GM19397 (cell line): ENCODE results near the gene ARSA.
"Not testable (repeated sequence)": the region's sequence is repeated elsewhere in the genome, so short reads cannot be mapped to it uniquely, and the experiment has no call there.

Experiments used
- ATAC-seq: cut with Tn5 transposase; IDR thresholded peaks from one replicate; pipeline ENCODE4 v1.9.1; 2021; ENCODE audit warnings: mild to moderate bottlenecking, moderate library complexity; ENCODE audit not compliant: unreplicated experiment

Gene ARSA

DNA sequence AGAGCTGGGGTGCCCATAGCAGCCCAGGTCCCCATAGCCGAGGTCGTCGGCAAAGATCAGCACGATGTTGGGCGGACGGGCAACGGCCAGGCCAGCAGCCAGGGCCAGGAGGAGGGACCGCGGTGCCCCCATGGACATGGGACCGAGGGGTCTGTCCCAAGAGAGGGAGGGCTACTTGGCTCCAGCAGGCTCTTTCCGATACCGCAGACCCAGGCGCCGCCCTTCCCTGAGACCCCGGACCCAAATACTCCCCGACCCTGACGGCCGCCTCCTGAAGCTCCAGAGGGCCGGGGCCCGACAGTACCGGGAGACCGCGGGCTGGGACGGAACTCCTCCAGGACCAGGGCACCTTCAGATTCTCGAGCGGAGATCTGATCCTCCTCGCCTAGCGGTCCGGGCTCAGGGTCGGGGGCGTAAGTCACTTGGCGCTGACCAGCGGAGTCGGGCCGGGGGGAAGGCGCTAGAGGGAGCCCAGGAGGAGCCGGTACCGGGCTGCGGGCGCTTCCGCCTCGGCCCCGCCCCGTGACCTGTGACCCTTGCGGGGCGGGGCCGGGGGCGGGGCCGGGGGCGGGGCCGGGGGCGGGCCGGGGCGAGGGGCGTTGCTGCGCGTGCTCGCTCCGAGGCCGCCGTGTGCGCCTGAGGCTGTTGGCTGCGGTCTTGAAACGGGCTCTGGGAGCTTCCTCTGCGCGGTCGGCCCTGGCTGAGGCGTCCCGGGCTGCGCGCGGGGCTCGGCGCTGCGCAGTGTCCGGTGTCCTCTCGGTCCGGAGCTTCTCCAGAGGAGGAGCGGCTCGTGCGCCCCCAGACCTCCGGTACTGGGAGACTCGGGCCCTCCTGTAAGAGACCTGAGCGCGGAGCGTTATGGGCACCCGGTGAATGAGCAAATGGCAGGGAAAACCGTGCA lies at the start of gene ARSA:
ARSA (minus strand) TSS at position 511 of the 901 bp plus-strand sequence; CDS start at position 138, 373 bp downstream.
- ATAC-seq, result peak; percentile 80

DNA sequence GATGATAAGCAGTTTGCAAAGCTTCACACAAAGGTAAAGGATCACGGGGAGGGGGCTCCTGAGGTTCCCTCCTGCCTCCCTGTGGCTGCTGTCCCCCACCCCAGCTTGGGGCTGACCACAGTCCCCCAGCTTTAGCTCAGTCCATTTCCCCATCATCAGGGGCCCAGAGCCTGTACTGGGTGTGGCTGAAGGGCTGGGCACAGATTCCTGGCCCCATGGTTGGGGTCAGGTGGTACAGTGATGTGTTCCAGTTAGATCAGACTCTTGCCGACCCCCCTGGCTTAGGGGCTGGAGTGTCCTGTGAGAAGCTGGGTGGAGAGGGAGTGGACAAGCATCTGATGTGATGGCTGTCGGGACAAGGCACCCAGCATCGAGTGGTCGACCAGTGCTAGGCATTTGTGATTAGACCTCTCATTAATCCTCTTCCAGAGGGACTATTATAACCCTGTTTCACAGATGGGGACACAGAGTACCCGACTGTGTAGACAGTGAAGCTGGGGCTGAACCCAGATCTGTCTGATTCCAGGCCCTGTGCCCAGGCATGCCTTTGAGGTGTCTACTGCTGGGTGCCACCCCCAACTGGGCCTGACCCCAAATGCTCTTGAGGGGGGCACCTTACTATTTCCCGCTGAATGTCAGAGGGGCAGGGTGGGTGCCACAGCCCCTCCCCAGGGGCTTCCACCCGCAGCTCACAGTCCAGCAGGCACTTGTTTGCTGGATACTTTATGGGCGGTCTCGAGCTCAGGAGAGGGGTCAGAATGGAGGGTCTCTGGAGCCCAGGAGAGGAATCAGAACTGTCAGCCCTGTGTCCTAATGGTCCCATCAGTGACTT lies 48.9 kb upstream of the ARSA start:
- no peak for ATAC-seq

DNA sequence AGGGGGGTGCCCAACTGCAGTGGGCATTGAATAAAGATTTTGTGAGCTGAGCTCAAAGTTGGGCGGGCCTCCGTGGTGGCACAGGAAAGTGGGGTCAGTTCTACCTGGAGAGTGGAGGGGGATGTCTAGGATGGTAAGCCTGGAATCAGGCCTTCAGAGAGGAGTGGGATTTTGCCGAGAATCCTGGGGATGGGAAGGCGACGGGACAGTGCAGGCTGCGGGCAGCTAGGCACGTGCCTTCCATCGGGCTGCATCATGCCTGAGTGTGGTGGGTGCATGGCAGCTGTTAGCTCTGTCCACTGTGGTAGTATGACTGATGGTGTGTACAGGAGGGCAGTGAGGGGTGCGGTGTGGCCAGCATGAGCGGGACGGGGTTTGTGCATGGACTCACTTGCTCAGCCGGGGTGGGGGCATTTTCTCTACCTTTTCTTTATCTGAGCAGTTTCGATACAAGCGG lies 48.3 kb upstream of the ARSA start:
- no peak for ATAC-seq

DNA sequence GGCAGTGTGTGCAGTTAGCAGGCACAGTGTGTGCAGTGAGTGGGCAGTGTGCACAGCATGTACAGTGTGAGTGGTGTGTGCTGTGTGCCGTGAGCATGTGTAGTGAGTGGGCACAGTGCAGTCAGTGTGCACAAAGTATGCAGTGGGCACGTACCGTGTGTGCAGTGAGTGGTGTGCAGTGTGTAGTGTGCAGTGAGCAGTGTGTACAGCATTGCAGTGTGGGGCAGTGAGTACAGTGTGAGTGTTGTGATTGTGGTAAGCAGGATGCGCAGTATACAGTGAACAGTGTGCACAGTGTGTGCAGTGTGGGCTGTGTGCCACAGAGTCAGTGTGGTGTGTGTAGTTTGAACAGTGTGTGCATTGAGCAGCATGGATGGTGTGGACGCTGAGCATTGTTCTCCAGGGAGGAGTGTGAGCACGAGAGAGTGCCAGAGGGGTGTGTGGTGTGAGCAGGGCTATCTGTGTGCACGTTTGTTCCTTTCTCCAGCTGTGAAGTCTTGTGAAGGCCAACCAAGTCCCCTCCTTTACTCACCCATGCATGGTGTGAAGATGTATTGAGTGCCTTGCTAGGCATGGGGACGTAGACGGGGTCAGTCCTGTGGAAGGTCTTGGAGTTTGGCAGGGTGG lies 47.7 kb upstream of the ARSA start:
- no peak for ATAC-seq

DNA sequence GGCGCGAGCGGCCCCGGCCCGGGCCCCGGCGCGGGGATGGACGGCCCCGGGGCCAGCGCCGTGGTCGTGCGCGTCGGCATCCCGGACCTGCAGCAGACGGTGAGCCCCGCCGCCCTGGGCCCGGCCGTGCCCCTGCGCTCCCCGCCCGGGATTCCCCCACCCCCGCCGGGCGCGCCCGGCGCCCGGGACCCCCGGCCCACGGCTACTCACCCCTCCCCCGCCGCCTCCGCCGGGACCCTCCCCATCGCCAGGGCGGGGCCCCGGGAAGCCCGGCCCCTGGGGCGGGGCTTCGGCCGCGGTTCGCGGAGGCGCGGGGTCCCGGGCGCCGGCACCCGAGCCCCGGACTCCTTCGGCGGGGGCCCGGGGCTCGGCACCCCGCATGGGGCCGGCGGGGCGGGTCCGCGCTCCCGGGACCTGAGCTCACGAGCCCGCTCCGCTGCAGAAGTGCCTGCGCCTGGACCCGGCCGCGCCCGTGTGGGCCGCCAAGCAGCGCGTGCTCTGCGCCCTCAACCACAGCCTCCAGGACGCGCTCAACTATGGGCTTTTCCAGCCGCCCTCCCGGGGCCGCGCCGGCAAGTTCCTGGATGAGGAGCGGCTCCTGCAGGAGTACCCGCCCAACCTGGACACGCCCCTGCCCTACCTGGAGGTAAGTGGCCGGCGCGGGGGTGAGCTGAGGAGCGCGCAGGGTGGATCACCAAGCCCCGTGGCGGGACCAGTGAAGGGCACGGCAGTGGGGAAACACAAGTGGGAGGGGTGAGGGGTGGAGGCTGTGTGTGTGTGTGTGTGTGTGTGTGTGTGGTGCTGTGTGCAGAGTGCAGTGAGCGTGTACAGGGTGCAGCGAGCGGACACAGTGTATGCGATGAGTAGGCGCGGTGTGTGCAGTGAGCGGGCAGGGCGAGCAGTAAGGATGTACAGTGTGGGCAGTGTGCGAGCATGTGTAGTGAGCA lies 46.9 kb upstream of the ARSA start:
- no peak for ATAC-seq

DNA sequence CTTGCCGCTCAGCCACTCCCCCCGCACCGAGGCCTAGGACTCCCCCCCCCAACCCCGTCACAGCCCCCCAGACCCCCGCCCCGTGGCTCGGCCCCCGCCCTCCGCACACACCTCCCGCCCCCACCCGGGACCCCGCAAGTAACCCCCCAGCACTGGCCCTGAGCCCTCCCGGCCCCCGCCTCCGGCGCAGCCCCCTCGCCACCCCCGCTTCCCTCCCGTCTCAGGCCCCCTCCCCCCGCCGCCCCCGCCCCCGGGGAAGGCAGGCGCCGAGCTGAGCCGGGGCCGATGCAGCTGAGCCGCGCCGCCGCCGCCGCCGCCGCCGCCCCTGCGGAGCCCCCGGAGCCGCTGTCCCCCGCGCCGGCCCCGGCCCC lies 46.2 kb upstream of the ARSA start:
- ATAC-seq, result no peak

DNA sequence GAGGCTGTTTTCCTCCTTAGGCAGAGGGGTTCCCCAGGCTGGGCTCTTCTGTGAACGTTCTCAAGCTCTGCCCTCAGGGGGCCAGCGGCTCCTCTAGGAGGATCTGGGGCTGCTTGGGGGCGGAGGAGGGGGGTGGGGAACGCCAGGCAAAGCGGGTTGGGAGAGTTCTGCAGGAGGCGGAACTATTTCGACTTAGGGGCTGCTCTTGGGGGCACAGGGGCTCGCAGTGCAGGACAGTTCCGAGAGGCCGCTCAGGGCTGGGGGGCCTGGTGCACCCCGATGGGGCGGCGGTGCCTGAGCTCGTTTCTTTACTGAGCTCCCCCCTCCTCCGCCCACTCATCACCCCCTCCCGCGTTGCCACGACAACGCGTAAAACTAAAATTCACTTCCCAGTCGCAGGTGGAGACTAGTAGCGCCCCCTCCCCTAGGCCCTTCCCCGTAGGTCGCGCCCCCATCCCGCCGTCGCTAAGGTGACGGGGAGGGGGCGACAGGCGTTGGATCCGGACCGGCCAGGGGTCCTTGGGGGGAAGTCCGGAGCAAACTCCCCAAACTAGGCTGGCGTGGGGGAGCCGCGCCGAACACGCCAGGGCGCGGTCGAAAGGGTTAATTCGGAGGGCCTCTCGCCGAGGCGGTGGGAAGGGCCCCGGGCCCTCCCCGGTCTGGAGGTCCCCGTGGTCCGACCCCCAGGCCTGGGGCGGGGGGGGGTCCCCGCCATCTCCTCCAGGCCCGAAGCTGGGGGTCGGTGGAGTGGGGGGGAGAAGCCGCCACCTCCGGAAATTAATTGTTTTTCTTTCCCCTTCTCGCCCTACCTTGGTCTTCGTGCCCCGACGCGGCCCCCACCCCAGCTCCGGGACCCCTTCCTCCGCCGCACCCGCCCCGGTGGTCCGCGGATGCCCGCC lies 45.5 kb upstream of the ARSA start:
- ATAC-seq, result no peak

DNA sequence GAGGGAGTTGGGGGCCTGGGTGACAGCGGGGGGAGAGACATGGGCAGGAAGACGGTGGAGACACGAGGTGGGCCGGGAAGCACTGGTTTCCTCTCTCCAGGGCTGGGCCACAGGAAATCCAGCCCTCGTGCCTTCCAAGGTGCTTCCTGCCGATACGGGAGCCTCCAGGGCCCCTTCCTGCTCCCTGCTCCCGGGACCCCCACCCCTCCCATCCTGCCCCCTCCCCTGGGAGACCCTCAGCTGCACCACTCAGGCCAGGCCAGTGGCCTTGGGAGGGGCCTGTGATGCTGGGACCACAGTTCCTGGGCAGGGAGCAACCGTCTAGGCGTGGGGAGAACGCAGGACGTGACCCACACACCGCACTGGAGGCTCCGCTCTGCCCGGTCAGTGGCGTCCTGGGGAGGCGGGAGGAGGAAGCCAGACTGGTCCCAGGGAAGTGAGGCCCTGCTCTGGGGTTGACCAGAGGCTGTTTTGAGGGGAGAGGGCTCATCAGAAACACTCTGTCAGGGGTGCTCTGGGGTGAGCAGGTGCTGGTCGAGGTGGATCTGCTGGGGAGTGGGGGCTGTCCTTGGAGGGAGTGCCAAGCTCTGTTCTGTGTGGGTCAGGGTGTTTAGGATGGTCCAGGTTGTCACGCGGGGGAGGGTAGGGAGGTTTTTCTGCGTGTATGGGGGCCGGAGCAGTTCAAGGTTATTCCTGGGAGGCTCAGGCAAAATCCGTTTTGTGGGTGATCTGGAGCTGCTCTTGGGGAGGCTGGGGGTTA lies 44.7 kb upstream of the ARSA start, which contains the start of gene SHANK3:
SHANK3 (plus strand) TSS at position 353 of the 760 bp plus-strand sequence.
- ATAC-seq, result no peak

DNA sequence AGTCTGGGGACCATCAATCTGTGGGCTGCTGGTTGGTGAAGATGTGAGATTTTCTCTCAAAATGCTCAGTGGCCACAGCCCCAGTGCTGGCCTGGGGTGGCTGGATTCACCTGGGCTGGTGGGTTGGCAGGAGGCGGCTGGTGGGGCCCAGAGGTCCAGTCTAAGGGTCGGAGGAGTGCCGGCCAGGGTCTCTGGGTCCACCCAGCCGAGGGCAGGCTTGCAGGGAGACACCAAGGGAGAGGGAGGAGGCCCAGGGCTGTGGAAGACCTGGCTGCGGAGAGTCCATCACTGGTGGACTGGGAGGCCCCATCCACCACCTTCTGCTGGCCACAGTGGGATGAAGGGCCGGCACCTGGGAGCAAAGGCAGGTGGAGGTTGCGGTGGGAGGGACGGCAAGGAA lies 44.1 kb upstream of the ARSA start:
- ATAC-seq, result no peak

DNA sequence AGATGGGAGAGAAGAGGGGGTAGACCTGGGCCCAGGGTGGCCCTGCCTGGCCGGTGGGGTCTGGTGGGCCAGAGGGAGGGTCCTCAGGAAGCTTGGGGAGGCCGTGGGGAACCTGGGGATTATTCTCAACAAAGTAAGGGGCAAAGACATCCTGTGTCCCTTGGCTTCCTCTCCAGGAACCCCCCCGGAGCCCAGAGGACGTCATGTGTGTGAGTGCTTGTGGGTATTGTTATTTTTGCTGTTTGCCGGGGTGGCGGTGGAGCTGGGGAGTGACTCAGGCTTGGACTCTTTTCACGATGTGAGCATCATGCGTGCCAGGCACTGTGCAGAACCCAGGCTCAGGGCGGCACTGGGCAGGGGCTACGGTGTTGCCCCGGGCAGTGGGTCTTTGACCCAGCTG lies 43.7 kb upstream of the ARSA start:
- ATAC-seq, result no peak

DNA sequence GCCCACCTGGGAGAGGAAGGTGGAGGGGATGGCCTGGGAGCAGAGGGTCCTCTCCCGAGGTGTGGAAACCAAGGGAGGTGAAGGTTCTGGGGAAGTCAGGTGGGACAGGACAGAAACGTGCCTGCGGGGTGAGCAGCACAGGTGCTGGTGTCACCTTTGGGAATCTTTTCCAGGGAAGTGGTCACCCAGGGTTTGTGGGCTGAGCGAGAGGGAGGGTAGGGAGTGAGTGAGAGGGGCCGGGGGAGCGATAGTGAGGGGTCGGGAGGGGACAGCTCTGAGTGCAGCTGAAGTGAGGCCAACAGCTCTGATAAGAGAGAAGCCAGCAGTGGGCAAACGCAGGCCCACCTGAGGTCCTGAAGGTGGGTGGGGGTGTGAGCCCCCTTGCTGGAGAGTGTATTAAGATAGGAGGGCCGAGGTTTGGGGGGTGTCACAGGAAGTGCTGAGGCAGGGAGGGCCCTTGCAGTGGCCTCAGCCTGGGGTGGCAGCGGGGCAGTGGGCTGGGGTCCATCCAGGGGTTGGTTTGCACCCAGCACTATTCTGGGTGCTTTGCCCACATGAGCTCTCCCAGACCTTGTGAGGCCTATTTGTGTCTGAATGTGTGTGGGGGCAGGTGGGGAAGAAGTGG lies 43.1 kb upstream of the ARSA start:
- ATAC-seq, result no peak

DNA sequence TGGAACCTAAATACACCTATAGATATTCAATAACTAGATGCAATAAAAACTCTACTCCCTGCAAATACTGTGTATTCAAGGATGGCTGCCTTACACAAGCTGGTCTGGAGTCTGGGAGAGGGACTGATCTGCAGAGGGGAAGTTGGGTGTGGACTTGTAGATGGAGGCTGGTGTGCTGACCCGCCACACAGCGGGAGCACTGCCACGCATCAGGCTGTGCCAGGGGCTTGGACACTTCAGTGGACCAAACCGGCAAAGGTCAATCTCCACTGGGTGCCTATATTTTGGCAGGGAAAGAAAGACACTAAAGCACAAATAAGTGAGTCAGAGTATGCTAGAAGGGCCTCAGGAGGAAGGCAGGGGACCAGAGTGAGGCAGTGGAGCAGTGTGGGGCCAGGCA lies 42.6 kb upstream of the ARSA start:
- no peak for ATAC-seq

DNA sequence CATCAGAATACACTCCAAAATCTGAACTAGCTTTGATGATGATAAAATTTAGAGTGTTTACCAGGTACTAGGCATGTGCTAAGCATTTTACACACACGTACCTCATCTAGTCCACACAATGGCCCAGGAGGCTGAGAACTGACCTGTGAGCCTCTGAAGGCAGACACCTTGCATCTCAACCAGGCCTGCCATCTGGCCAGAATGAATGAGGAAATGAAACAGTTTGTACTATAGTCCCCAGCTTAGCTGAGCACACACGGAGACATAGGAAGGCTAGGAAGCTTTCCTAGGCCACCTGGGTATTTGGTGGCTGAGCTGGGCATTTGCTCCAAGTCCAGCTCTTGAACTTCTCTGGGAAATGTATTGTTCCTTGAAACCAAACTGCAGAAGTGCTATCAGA lies 37.8 kb upstream of the ARSA start:
- ATAC-seq, result no peak

DNA sequence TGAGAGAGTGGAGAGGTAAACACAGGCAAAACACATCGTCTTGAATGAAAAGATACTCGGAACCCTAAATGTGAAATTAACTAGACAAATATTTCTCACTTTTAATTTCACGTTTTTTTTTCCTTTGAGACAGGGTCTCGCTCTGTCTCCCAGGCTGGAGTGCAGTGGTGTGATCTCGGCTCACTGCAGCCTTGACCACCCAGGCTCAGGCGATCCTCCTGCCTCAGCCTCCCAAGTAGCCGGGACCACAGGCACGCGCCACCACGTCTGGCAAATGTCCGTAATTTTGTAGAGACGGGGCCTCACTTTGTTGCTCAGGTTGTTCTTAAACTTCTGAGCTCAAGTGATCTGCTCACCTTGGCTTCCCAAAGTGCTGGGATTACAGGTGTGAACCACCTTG lies 37.3 kb upstream of the ARSA start:
- no peak for ATAC-seq

DNA sequence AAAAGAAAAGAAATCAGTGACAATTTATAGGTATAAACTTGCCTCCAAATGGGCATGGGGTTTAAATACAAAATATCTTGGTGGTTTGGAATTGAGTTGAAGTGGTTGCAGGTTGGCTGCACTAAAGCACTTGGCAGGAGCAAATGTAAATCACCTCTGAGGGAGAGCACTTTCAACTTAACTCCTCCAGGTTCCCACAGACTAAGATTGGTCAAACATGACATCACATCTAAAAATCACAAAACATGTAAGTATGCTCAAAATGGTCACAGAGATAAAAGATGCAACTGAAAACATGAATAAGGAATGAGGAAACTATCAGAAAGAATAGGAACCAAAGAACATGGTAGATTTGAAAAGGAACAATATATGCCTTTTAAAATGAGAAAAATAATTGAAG lies 32.4 kb upstream of the ARSA start:
- ATAC-seq, result no peak

DNA sequence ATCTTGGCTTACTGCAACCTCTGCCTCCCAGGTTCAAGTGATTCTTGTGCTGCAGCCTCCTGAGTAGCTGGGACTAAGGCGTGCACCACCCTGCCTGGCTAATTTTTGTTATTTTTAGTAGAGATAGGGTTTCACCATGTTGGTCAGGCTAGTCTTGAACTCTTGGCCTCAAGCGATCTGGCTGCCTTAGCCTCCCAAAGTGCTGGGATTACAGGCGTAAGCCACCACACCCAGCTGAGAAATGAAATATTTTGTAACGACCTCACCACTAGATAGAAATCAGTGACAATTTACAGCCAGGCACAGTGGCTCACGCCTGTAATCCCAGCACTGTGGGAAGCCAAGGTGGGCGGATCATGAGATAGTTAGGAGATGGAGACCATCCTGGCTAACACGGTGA lies 31.8 kb upstream of the ARSA start:
- ATAC-seq, result not testable (repeated sequence)

DNA sequence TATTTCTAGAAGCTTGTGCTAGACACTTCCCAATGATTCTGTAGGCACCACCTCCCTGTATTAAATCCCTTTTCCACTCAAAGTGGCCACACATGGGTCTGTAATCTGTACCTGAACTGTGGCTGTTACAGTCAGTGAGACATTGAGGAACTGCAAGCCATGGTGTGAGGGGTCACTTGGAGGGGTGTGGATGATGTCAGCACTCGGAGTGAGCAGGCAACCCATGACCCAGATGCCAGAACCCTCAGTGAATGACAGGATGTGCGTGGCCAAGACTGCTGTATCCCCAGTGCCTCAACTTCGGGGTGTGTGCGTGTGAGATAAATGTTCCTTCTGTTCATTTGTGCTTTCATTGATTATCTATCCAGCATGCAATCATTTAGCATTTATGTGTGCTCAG lies 30.0 kb upstream of the ARSA start:
- no peak for ATAC-seq
